Activated CD8-positive, alpha-beta memory T cell treated with anti-CD3 and anti-CD28 coated beads for 48 hours (primary cell): ENCODE results near the gene JAK3.
"Not testable (repeated sequence)": the region's sequence is repeated elsewhere in the genome, so short reads cannot be mapped to it uniquely, and the experiment has no call there.

ENCODE experiments used
- DNase-seq, 3 experiments: peaks; one replicate each; pipeline ENCODE4 v3.0.0-alpha.2; 2020; ENCODE audit warnings: low read depth in 2 of 3, low spot score in 2 of 3

The JAK3 gene

GRCh38 chr19:17847538-17848366 is at the start of gene JAK3:
JAK3 (minus strand) TSS chr19:17847982; CDS start chr19:17844417, 3,565 bp downstream.
- DNase-seq: peak; percentile 74 to 83 (median 83)

GRCh38 chr19:17893766-17894165 is 46.0 kb upstream of the JAK3 start:
- no peak for DNase-seq

- DNase-seq: no peak
These were observed 41.9 kb upstream of the JAK3 start for GRCh38 chr19:17889609-17890214.

GRCh38 chr19:17888260-17888659 is 40.5 kb upstream of the JAK3 start:
- no peak for DNase-seq

GRCh38 chr19:17887221-17887620 is 39.4 kb upstream of the JAK3 start:
- not testable (repeated sequence) for DNase-seq

- no peak for DNase-seq
These were observed 38.7 kb upstream of the JAK3 start for GRCh38 chr19:17886515-17886914.

- DNase-seq: no peak
These were observed 36.0 kb upstream of the JAK3 start for GRCh38 chr19:17883627-17884410.

- DNase-seq: no peak
These were observed 33.9 kb upstream of the JAK3 start for GRCh38 chr19:17881701-17882100.

- DNase-seq: no peak
These were observed 31.7 kb upstream of the JAK3 start for GRCh38 chr19:17879466-17879865.

GRCh38 chr19:17877696-17878095 is 29.9 kb upstream of the JAK3 start:
- DNase-seq: no peak

- DNase-seq: no peak
These were observed 27.0 kb upstream of the JAK3 start for GRCh38 chr19:17874758-17875135.

GRCh38 chr19:17873786-17874757 is 26.3 kb upstream of the JAK3 start:
- DNase-seq: peak in 1 of 3 experiments; percentile 35

- DNase-seq: peak in 1 of 3 experiments; percentile 43
These were observed 24.6 kb upstream of the JAK3 start for GRCh38 chr19:17872251-17873001.

- no peak for DNase-seq
These were observed 24.1 kb upstream of the JAK3 start, which contains the start of gene SLC5A5 for GRCh38 chr19:17871878-17872250. SLC5A5 (plus strand) TSS chr19:17871945; CDS start chr19:17872320, 375 bp downstream.

- no peak for DNase-seq
These were observed 23.5 kb upstream of the JAK3 start for GRCh38 chr19:17871032-17871877.

GRCh38 chr19:17869114-17869608 is 21.4 kb upstream of the JAK3 start:
- no peak for DNase-seq

GRCh38 chr19:17868669-17869068 is 20.9 kb upstream of the JAK3 start:
- DNase-seq: no peak

GRCh38 chr19:17866964-17867486 is 19.2 kb upstream of the JAK3 start:
- no peak for DNase-seq
